ELF-1 (cell line): Measurements from ENCODE around the gene DLG2.

Experiments used
- DNase-seq: peaks from one replicate; pipeline ENCODE4 v3.0.0-alpha.2; 2016; ENCODE audit warnings: low read depth, low spot score

DLG2 gene

GRCh38 chr11:83410605-83411565, 2216.3 kb downstream of the DLG2 start:
- DNase-seq, result no peak

- no peak for DNase-seq
These were observed 2217.3 kb downstream of the DLG2 start for GRCh38 chr11:83409891-83410290.

- no peak for DNase-seq
These were observed 2217.7 kb downstream of the DLG2 start for GRCh38 chr11:83409476-83409875.

DNA sequence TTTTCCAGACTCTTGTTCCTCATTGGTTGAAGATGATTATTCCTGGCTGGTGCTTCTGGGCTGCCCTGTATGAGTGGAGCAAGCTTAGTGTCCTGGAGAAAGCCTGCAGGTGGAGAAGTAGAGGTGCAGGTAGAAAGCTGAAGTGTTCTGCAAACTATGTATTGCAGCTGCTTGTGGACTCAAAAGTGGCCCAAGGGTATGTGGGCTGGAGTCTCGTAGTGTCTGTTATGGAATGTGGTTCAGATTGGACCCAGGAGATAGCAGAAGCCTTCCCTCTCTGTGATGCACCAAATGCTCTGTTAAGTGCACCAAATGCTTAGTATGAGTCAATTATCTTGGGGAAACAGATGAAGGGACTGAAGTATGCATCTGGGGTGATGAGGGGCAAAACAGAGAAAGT, 2218.2 kb downstream of the DLG2 start:
- DNase-seq, result no peak
